Keratinocyte (primary cell): ENCODE data around the gene APOL1.

Experiments
- CTCF ChIP-seq, 3 experiments: IDR thresholded peaks in 1 of 3; conservative IDR thresholded peaks in 1 of 3; optimal IDR thresholded peaks in 1 of 3; 2 replicates in 2 of 3; 3 replicates in 1 of 3; pipeline versions ENCODE3 to v1.5.1; 2011; ENCODE audit warnings: low read length in 3 of 3, mild to moderate bottlenecking in 3 of 3, moderate library complexity in 2 of 3, control low read depth in 1 of 3, inconsistent platforms in 1 of 3; ENCODE audit not compliant: insufficient read depth in 2 of 3; ENCODE audit errors: extremely low read depth in 1 of 3
- EZH2 ChIP-seq: IDR thresholded peaks from one replicate; pipeline ENCODE4 v1.6.1; 2012; ENCODE audit warnings: inconsistent platforms, mild to moderate bottlenecking, low read length, moderate library complexity

GRCh38 chr22:36284171-36284571, 31.2 kb downstream of the APOL1 start:
- TF ChIP-seq EZH2: no peak
- TF ChIP-seq CTCF (optimal IDR thresholded peaks at IDR 0.05 in 1 of 3, IDR thresholded peaks at IDR 0.05 in 1 of 3, conservative IDR thresholded peaks at IDR 0.05 in 1 of 3; ENCODE audit: extremely low read depth in 1 of 3, insufficient read depth in 2 of 3, low read length in 3 of 3): no peak
